G401.6 (cell line): ENCODE results near the gene COQ9.
A peak's percentile ranks its signal among the peaks of the same experiment; 100 is the strongest.

Experiments
- FAIRE-seq: peaks from 2 replicates; lab custom pipeline; 2012; peaks lifted over from hg19 to GRCh38; lab: Jason Lieb, UNC

COQ9 gene

DNA sequence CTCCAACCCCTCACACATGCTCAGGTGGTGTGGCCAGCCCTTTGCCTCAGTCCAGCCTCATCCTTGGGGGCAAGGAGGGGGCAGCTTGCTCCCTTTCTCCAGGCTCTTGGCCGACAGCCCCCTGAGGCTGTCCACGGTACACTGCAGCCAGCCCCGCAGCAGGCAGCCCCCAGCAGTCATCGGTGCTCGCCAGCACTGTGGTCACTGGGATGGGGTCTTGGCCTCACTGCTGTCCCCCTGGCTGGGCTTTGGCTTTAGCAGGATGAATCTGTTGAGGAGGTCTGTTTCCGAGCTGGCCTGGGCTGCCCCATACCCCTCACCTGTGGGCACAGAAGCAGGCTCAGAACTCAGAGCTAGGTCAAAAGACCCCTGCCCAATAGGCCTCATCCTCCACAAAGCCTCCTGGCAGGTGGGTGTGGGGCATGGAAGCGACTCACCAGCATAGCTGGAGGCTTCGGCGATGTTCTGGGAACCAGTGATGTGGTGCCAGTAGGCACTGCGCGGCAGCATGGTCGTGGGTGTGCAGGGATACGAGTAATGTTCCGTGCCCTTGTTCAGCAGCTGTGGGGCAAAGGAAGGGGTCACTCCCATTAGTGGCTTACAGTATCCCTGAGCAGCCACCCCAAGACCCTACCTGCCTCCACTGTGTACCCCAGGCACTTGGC, 26.0 kb downstream of the COQ9 start:
- no peak for FAIRE-seq

GRCh38 chr16:57473906-57474305, 26.6 kb downstream of the COQ9 start:
- FAIRE-seq = no peak

GRCh38 chr16:57474671-57475661, 27.7 kb downstream of the COQ9 start:
- no peak for FAIRE-seq

DNA sequence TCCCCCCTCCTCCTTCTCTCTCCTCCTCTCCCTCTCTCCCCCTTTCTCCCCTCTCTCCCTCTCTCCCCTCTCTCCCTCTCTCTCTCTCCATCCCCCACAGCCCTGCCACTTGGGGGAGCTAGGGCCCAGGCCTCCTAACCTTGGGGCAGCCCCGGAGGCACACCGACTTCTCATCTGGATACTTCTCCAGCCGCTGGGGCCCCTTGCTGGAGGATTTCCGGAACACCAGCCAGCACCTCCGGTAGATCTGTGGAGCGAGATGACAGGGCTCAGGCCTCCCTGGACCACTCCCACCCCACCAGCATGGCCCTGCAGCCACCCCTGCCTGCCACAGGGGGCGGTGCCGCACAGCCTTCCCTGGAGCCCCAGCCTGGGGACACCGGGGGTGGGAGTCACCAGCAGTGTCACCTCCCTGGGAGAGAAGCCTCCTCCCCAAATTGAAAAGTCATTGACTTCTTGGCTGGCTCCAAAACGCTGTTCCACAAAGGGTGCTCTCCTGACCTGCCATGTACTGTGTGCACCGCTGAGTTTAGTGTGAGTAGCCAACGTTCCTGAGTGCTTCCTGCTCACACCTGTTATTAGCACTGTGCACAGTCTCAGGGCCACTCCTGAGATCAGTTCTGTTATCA, 28.5 kb downstream of the COQ9 start:
- peak; percentile 49 for FAIRE-seq

- no peak for FAIRE-seq
Measured at GRCh38 chr16:57476546-57477410, 29.5 kb downstream of the COQ9 start.

DNA sequence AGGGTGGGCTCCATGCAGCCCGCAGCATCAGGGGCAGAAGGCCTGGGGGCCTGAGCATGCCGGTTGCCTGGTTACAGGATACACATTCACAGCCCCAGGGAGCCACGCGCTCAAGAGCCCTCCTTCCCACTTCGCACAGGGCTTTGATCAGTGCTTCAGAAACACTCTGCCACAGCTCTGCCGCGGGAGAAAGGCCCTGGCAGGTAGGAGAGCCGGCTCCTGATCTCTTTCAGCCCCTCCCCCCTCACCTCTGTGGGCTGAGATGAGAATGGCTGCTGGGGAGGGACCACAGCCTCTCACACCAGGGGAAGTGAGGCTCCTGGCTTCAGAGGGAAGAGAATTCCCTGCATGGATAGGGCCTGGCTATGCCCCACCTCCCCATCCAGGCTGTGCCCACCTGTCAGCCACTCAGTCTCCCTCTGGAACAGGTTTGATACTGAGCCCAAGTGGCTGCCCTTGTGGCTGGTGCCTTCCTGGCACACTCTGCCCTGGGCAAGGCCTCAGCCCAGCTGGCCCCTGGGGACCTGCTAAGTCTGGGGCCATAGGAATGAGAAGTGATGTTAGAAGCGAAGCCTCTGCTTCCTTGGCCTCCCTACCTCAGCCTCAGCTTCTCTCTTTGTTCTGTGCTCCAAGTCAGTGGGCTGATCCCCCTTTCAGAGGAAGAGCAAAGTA, 30.4 kb downstream of the COQ9 start:
- no peak for FAIRE-seq

GRCh38 chr16:57478396-57479204, 31.3 kb downstream of the COQ9 start:
- FAIRE-seq = no peak

DNA sequence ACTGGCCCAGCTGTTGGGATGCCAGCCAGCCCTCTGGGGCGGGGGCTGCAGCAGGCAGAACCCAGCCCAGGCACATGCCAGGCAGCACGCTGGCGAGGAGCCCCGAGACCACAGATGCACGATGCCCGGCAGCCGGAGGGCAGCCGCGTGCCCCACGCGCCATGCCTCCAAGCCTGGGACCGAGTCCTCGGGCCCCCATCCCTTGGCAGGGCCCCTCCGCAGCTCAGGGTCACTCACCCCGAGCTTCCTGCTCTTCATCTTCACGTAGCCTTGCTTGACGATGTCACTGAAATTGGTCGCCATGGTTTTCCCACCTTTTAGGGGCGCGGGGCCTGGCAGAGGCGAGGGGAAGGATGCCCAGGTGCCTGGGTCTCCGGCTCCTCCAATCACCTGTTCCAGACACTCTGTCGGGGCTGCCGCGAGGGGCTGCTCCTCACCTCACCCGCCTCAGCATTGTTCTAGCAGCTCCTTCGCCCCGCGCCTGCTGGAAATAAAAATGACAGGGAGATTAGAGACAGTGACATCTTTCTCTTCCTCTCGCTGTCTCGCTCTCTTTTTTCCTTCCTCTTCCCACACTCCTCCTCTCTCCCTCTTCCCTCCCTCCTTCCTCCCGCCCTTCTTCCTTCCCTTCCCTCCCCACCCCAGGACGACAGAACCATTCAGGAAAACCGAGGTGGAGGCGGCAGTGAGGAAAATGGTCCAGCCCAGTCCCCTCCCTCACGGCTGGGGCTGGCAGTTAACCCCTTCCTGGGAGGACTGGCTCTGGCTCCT, 32.1 kb downstream of the COQ9 start:
- peak; percentile 91 for FAIRE-seq

DNA sequence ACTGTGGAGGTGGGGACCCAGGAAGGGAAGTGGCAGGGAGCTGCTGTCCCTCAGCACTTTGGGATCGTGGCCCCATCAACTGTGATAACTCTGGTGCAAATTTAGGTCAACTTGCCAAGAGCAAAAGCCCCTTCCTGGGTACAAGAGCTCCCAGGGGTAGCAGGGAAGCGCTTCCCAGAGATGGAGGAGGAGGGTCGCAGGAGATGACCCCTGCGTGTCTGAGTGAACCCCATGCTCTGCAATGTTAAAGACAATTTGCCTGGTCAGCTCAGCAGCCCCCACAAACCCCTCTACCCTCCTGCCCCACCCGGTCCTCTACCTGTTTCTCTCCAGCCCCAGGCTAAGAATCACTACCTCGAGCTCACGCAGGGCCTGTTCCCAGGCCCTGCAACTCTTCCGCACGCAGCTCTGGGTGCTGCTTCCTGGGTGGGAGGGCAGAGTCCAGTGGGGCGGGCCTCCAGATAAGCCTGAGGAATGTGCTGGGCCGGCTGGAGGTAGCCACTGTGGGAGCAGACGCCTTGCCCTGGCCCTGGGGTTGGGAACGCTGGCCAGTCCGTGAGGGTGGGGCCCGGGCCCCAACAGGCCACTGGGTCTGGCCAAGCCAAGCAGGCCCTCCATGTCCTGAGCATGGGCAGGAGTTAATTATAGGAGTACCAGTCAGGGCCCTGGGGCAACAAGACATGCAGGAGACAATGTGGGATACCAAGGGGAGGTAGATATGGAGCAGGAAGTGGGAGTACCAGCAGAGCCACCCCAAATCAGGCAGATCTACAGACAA, 32.9 kb downstream of the COQ9 start:
- no peak for FAIRE-seq

DNA sequence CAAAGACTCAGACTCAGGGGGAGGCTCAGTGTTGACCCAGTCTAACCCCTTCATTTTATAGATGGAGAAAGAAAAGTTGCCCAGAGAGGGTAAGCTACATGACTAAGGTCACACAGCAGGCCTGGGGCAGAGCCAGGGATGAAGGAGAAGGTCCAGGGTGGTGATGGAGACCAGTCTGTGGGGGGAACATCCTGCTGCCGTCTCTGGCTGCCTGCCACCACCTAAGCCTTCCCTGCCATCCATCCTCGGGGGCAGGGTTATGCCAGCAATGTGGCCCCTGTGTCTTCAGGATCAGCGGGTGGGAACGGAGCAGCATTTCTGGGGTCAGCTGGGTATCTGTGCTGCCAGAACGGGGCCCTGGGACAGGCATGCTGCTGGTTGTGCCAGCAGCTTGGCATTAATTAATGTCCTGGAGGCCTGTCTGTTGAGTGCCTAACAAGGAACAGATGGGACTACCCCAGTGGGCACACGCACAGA, 33.5 kb downstream of the COQ9 start:
- no peak for FAIRE-seq

DNA sequence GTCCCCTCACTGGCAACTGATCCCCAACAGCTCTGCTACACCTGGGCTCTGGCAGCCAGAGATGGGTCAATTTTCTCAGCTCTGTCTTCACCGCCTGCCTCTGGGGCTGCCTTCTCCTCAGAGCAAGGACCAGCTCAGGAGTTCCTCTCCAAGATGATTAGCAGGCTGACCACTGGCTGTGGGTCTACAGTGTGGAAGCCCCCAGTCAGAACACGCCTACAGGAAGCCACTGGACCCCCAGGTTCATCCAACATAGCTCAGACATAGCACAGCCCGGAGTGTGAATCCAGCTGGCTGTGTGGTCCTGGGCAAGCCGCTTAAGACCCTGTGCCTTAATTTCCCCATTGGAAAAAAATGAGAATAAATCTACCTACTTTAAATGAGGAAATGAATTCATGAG, 34.1 kb downstream of the COQ9 start:
- no peak for FAIRE-seq

- no peak for FAIRE-seq
Measured at GRCh38 chr16:57482845-57483545, 35.7 kb downstream of the COQ9 start.

DNA sequence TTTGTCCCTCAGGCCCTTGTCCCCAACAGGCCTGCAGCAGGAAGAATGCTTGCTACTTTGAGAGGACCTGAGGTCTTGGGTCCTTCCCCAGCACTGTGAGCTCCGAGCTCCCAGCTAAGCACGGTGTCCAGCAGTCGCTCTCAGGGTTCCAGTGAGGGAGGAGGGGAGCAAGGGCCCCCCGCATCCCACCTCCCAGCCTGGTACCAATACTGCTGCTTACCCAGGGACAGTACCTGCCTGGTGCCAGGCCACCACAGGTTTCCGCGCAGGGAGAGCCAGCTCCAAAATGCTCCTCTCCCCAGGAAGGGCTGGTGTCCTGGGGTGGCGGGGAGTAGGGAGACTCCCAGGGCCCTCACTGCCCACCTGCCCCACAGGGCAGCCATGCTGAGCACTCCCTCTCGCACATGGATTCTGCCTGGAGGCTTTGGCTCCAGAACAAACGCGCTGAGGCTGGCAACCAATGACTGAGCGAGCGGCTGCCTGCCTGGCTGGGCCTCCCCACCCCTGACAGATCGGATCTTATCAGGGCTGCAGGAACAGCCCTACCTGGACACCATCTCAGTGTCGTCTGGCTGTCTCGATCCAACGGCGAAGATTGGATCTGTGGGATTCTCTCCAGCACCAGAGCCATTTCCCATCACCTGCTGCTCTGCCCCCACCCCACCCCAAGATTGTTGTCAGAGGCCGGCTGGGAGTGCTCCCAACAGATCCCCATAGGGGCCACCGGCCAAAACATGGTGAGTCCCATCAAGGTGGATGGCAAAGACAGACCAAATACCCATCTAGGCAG, 36.6 kb downstream of the COQ9 start:
- no peak for FAIRE-seq

- no peak for FAIRE-seq
Measured at GRCh38 chr16:57484515-57485005, 37.3 kb downstream of the COQ9 start.

- FAIRE-seq = no peak
Measured at GRCh38 chr16:57485091-57485915, 38.0 kb downstream of the COQ9 start.
